GM12878 (cell line): ENCODE data around the gene ENOX1. TPM values are rescaled to one million over a fixed set of nuclear protein-coding genes. Genes with fewer than 3 reads are reported as not detected.

ENCODE experiments used
- ATAC-seq: fragments of 200-7000 bp; cut with Tn5 transposase; 3 replicates; pipeline ENCODE4 v1.9.1; 2020; ENCODE audit warnings: mild to moderate bottlenecking, moderate library complexity
- BruUV-seq: library from RNA; stranded (reverse); fragments of 400-500 nt; replicated peaks from 2 replicates; lab custom pipeline; 2021; lab: Mats Ljungman, UMichigan
- CTCF ChIA-PET: fragments of 300-600 bp; sonication (Branson Sonifier 250); formaldehyde crosslinking; extraction: SDS; loops from one replicate; lab custom pipeline; 2021; ENCODE audit warnings: inconsistent platforms; lab: Yijun Ruan, JAX
- POLR2A ChIA-PET: fragments of 350-600 bp; formaldehyde crosslinking; extraction: SDS; loops from one replicate; lab custom pipeline; 2021; ENCODE audit warnings: inconsistent platforms; lab: Charles Lee
- RAD21 ChIA-PET: fragments of 300-600 bp; sonication (Branson Sonifier 250); formaldehyde crosslinking; loops from one replicate; lab custom pipeline; 2023; ENCODE audit warnings: antibody characterized with exemption; ENCODE audit not compliant: unreplicated experiment; lab: Charles Lee
- SMC1A ChIA-PET: fragments of 300-600 bp; sonication (Branson Sonifier 250); formaldehyde crosslinking; loops from one replicate; lab custom pipeline; 2023; ENCODE audit not compliant: unreplicated experiment, uncharacterized antibody; lab: Charles Lee
- DNase-seq: peaks from one replicate; pipeline ENCODE4 v3.0.0-alpha.2; 2011; ENCODE audit warnings: low read depth, low spot score
- FAIRE-seq: peaks from 3 replicates; lab custom pipeline; 2011; peaks lifted over from hg19 to GRCh38; lab: Jason Lieb, UNC
- H2AFZ ChIP-seq: 2 replicates; pipeline ENCODE4 v1.6.0; 2011; ENCODE audit warnings: low read depth, low read length, control low read depth; ENCODE audit not compliant: control insufficient read depth
- H3K27ac ChIP-seq: 2 replicates; pipeline ENCODE4 v1.5.1; 2011; ENCODE audit warnings: control low read depth; ENCODE audit not compliant: control insufficient read depth, insufficient read depth
- H3K27me3 ChIP-seq, 2 experiments: replicated peaks in 1 of 2; 2 replicates each; pipeline versions ENCODE4 v1.6.0 to v1.6.1; 2011; ENCODE audit warnings: low read length in 1 of 2; ENCODE audit not compliant: control insufficient read depth in 2 of 2, insufficient read depth in 2 of 2
- H3K36me3 ChIP-seq, 2 experiments: 2 replicates each; pipeline ENCODE4 v1.5.1; 2011; ENCODE audit warnings: low read length in 1 of 2; ENCODE audit not compliant: control insufficient read depth in 2 of 2, insufficient read depth in 2 of 2
- H3K4me1 ChIP-seq: 2 replicates; pipeline ENCODE4 v1.6.1; 2011; ENCODE audit warnings: mild to moderate bottlenecking, low read length, moderate library complexity, mixed read lengths; ENCODE audit not compliant: control insufficient read depth, insufficient read depth
- H3K4me2 ChIP-seq: 2 replicates; pipeline ENCODE4 v1.6.0; 2011; ENCODE audit warnings: control low read depth; ENCODE audit not compliant: control insufficient read depth, insufficient read depth
- H3K4me3 ChIP-seq: fragments of 200-600 bp; sonication (generic); 2 replicates; pipeline ENCODE4 v1.5.1; 2016
- H3K79me2 ChIP-seq: 2 replicates; pipeline ENCODE4 v1.6.0; 2011; ENCODE audit warnings: low read length; ENCODE audit not compliant: control insufficient read depth, insufficient read depth
- H3K9ac ChIP-seq: 2 replicates; pipeline ENCODE4 v1.8.0; 2011; ENCODE audit warnings: low read length, control low read depth, mixed read lengths; ENCODE audit not compliant: control insufficient read depth, insufficient read depth
- H3K9me3 ChIP-seq: replicated peaks from 3 replicates; pipeline ENCODE4 v1.5.1; 2011; ENCODE audit warnings: mild to moderate bottlenecking, low read length; ENCODE audit not compliant: control insufficient read depth, insufficient read depth
- H4K20me1 ChIP-seq: 2 replicates; pipeline ENCODE4 v1.6.0; 2011; ENCODE audit not compliant: control insufficient read depth, insufficient read depth
- ATF3 ChIP-seq: IDR thresholded peaks from 2 replicates; pipeline ENCODE4 v1.6.1; 2011; ENCODE audit warnings: low read depth, mild to moderate bottlenecking, low read length, moderate library complexity, borderline replicate concordance; ENCODE audit errors: extremely low read depth
- BCLAF1 ChIP-seq: fragments of 450-650 bp; IDR thresholded peaks from 2 replicates; pipeline ENCODE4 v1.6.1; 2017; ENCODE audit warnings: antibody characterized with exemption, mild to moderate bottlenecking, moderate library complexity
- CBX5 ChIP-seq: sonication (generic); IDR thresholded peaks from 2 replicates; pipeline ENCODE4 v1.6.1; 2016; ENCODE audit warnings: low read depth, moderate library complexity, mild to moderate bottlenecking, inconsistent platforms
- FOXM1 ChIP-seq: IDR thresholded peaks from 2 replicates; pipeline ENCODE4 v1.6.1; 2012; ENCODE audit warnings: low read depth, mild to moderate bottlenecking, inconsistent platforms, low read length, moderate library complexity
- HDAC6 ChIP-seq: fragments of 200-600 bp; sonication (generic); IDR thresholded peaks from one replicate; pipeline ENCODE4 v1.8.0; 2017; ENCODE audit warnings: antibody characterized with exemption; ENCODE audit not compliant: unreplicated experiment
- IRF4 ChIP-seq: IDR thresholded peaks from 2 replicates; pipeline ENCODE4 v1.6.1; 2011; ENCODE audit warnings: low read depth, low read length
- MXI1 ChIP-seq: fragments of 150-350 bp; IDR thresholded peaks from 2 replicates; pipeline ENCODE4 v1.6.1; 2011; ENCODE audit warnings: low read depth, mild to moderate bottlenecking, inconsistent platforms, low read length, improper control_type of control experiment
- NFYA ChIP-seq: IDR thresholded peaks from 2 replicates; pipeline ENCODE4 v1.6.1; 2011; ENCODE audit warnings: low read depth, mild to moderate bottlenecking, low read length, improper control_type of control experiment, borderline replicate concordance
- NRF1 ChIP-seq: conservative IDR thresholded peaks from 2 replicates; pipeline ENCODE4 v1.6.1; 2011; ENCODE audit warnings: mild to moderate bottlenecking, low read depth, low read length, improper control_type of control experiment
- PAX8 ChIP-seq: fragments of 450-650 bp; IDR thresholded peaks from 2 replicates; pipeline ENCODE4 v1.6.1; 2017; ENCODE audit warnings: mild to moderate bottlenecking, moderate library complexity
- PML ChIP-seq: IDR thresholded peaks from 2 replicates; pipeline ENCODE4 v1.6.1; 2012; ENCODE audit warnings: low read length, inconsistent platforms
- POLR2AphosphoS5 ChIP-seq: IDR thresholded peaks from 2 replicates; pipeline ENCODE4 v1.6.1; 2011; ENCODE audit warnings: mild to moderate bottlenecking, low read length, inconsistent platforms
- SMAD1 ChIP-seq: fragments of 450-650 bp; IDR thresholded peaks from 2 replicates; pipeline ENCODE4 v1.6.1; 2018; ENCODE audit warnings: mild to moderate bottlenecking, low read depth; ENCODE audit not compliant: partially characterized antibody
- ZNF274 ChIP-seq: IDR thresholded peaks from one replicate; pipeline ENCODE4 v1.8.0; 2011; ENCODE audit not compliant: insufficient read length, insufficient read depth
- ZNF592 ChIP-seq: fragments of 450-650 bp; IDR thresholded peaks from 2 replicates; pipeline ENCODE4 v1.6.1; 2017; ENCODE audit warnings: mild to moderate bottlenecking, moderate library complexity
- WGBS: methylation state at CpG from one replicate; pipeline ENCODE4 v1.1.6; 2016; ENCODE audit warnings: low lambda C conversion rate; ENCODE audit not compliant: insufficient replicate concordance, insufficient coverage; ENCODE audit errors: missing lambda C conversion rate; 5-methylcytosine and 5-hydroxymethylcytosine counted together
- in situ Hi-C: fragments of 300-500 bp; cut with MboI; formaldehyde crosslinking; loops from 9 replicates; pipeline ENCODE4 v1.14.3; 2018; ENCODE audit warnings: mixed read lengths
- intact Hi-C: fragments of 100-400 bp; cut with micrococcal nuclease; formaldehyde crosslinking; loops from one replicate; pipeline ENCODE4 v1.14.2; 2022; ENCODE audit not compliant: unreplicated experiment
- polyA plus RNA-seq, 11 experiments: library from polyadenylated mRNA; depleted of rRNA in 4 of 11; unstranded in 6 of 11; stranded (reverse) in 5 of 11; fragments of >200 nt; fragmentation: Nextera tagmentation in 4 of 11; fragmentation: Illumina TruSeq in 1 of 11; extraction: Ambion mirVana in 4 of 11; extraction: Trizol in 1 of 11; gene quantifications; 1 replicate in 1 of 11; 2 replicates in 10 of 11; pipeline versions ENCODE4 v1.2.1 to v1.2.3, GENCODE V29; 2011 to 2016; ENCODE audit warnings: inconsistent platforms in 2 of 11, missing spikeins in 2 of 11, low read depth in 1 of 11
- total RNA-seq, 4 experiments: library from RNA; depleted of rRNA in 3 of 4; stranded (reverse); fragments of >200 nt in 3 of 4; fragmentation: Illumina TruSeq in 1 of 4; extraction: Trizol in 1 of 4; gene quantifications; 2 replicates each; pipeline versions ENCODE4 v1.2.1 to v1.2.3, GENCODE V29; 2013 to 2021

The ENOX1 gene
- total and polyA plus RNA-seq, 10 of the 15 experiments (the other 5 are each of a cell fraction or from before 2014, with no cell fraction given): 0.11 to 0.26 (median 0.15) TPM

GRCh38 chr13:43193789-43194420 lies 592.9 kb downstream of the ENOX1 start:
- ChIA-PET POLR2A (no interaction called here), CTCF (interaction anchor here (1.2 to 1.4 kb wide), 2 partner anchors 21 to 610 kb away, joined by 3 read pairs; no protein-coding TSS in a partner anchor), RAD21 (no interaction called here), SMC1A (interaction anchor here (1.2 to 4.6 kb wide), 2 partner anchors 23 to 610 kb away, joined by 3 to 13 read pairs; no protein-coding TSS in a partner anchor)
- no peak overlapping the region for H3K4me3 ChIP-seq
- no peak overlapping the region for H3K27ac ChIP-seq
- no TSS peak for BruUV-seq
- FAIRE-seq (no peak), DNase-seq (no peak), ATAC-seq (no peak)
- H3K36me3 ChIP-seq: no peaks in the 10 kb centered on the region
- no peak overlapping the region for H3K9ac ChIP-seq
- WGBS: 67% methylated on average over 14 of the region's 14 CpGs
- H3K4me1 ChIP-seq: no peaks in the 10 kb centered on the region
- H3K27me3 ChIP-seq: no peaks in the 10 kb centered on the region
- no peak overlapping the region for H3K4me2 ChIP-seq
- no peaks in the 10 kb centered on the region for H3K79me2 ChIP-seq
- H3K9me3 ChIP-seq: no peaks in the 10 kb centered on the region
- no peak overlapping the region for H2AFZ ChIP-seq
- in situ Hi-C loops (no loop called here), intact Hi-C loops (loop anchor here (10.0 kb wide), 1 partner anchor 611 kb away; no protein-coding TSS in a partner anchor)
- no peaks in the 10 kb centered on the region for H4K20me1 ChIP-seq
- no peak for TF ChIP-seq CBX5
- TF ChIP-seq ZNF592: no peak
- TF ChIP-seq SMAD1: no peak
- TF ChIP-seq NRF1: no peak
- no peak for TF ChIP-seq ATF3
- TF ChIP-seq PAX8: no peak
- no peak for TF ChIP-seq ZNF274
- no peak for TF ChIP-seq POLR2AphosphoS5
- no peak for TF ChIP-seq BCLAF1
- TF ChIP-seq IRF4: no peak
- TF ChIP-seq NFYA: no peak
- no peak for TF ChIP-seq MXI1
- no peak for TF ChIP-seq FOXM1
- TF ChIP-seq PML: no peak
- TF ChIP-seq HDAC6: no peak
